COR-L47 (cell line): ENCODE measurements around the gene SEMA5B.

ENCODE experiments used
- DNase-seq: peaks from one replicate; lab custom pipeline; 2025; lab: John Stamatoyannopoulos, UW

The SEMA5B gene

DNA sequence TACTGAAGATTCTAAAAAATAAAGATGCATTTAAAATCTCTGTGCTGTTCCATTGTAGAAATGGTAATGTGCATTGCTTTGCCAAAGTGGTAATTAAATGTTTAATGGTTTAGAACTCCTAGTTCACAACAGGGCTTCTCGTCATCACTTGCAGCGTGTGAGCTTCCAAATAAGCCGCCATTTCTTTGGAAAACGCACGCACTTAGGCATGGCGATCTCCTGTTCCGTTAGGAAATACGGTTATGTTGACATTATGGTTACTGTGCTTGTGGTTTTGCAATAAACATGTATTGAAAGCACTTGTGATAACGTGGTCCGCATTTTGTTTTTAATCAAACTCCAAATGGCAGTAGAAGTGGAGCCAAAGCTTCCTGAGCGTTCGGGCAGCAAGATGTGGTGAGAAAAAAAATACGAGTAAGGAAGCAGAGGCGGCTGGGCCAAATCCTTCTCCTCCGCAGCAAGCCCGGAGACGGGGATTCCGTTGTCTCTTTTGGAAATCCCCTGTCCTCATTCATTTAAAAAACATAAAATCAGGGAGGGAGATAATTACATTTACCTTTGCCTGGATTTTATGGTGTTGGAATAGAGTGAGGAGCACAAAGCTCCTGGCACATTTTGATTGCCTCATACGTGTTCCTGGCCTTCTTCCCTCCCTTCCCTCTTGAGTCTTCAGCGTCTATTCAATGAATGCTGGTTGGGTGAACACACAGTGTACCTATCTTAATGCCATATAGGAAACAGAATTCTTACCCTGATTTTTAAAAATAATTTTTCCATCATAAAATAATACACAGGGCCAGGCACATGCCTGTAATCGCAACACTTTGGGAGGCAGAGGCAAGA, 135.2 kb downstream of the SEMA5B start:
- DNase-seq: no peak

DNA sequence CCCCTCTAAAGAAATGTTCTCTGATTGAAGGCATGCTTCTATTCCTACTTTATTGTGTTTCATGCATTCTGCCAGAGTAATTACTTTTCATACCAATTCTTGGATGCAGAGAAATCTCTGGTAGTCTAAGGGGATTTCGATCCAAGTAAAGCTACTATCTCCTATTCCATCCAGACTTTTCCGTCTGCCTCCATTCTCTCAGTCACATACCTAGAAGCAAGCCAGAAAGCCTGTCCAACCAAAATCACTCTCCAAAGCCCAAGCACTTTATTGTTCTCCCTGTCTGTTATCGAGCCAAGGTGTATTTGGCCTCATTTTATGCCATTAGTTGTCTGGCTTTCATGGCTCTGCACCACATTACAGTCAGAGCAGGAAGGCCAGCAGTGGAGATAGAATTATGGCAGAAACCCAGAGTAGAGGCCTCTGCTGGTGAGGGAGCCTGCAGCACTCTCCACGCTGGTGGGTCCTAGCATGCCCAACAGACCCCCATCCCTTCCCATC, 136.8 kb downstream of the SEMA5B start:
- no peak for DNase-seq

DNA sequence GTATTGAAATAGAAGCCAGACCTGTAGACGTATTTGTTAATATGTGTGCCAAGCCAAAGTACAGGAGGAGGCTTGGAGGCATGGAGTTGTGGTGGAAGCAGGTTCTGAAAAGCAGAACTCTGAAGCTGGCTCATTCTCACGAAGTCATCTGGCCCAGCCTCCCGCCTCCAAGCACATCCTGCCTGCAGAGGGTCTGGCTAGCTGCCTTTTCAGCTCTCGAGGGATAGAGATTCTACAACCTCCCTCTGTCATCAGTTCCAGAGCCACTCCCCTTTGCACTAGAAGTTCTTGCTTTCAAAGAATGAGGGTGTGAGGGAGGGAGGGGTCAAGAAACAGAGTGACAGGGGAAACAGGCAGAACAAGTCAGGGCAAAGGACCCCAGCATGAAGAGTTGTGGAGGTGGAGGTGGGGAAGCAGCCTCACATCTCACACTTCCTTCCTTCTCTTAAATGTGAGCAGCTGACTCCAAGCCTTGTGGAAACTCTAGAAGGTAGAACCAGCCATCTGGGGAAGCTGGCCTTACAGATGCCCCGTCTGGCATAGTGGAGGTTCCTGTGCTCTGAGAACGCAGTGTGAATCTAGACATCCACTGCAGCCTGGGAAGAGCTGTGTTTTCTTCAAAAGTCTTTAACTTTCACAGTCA, 137.4 kb downstream of the SEMA5B start:
- DNase-seq: no peak

DNA sequence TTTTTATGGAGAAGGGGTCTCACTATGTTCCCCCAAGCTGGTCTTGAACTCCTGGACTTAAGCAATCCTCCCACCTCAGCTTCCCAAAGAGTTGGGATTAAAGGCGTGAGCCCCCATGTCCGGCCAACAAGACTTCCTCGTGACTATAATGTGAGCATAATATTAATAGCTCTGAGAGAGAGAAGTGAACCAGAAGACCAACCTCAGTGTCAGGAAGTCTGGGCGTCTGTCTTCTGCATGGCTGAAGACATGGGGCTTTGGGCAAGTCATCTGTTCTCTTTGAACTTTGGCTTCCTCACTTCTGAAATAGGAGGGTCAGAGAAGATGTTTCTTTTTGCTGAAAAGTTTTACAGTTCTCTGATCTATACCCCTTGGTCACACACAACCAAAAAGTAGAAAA, 140.6 kb downstream of the SEMA5B start:
- no peak for DNase-seq

DNA sequence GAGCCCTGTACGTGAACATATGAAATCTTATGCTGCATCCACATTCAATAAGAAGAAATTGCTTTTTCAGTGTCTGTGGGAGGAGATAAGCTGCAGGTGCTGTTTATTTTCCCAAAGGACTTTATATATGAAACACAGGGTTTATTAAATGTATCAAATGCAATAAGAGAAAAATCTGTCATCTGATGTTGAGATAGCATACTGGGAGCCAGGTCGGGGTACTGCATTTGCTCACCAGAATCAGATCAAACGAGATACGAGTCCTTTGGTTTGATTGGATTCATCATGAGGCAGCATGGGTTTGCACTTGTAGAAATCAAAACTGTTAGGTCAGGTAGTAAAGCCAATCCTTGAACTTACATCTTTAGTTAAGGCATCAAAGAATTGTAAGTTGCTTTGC, 141.3 kb downstream of the SEMA5B start:
- DNase-seq: no peak

DNA sequence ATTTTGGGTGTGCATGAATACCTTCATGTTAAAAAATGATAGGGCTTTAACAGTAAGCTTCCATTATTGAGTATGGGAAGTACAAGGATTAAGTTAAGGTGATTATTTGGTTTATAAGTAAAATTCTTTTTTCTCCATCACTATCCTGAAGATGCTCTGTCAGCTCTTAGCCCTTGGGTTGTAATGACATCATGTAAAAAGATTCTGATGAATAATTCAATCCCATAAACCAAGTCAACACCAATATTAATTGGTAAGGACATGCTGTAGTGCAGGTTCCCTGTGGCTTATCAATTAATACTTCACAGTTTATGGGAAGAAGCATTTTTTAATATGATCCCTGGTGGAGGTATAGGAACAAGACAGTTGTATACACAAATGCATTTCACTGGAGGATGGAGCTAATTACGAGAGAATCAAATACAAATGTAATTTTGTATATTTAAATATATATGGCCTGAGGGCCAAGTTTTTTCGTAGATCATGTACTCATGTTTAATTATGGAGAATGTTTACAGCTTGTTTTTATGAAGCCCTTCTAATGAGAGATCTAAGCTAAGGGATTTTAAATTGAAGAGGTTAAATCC, 145.1 kb downstream of the SEMA5B start:
- no peak for DNase-seq

DNA sequence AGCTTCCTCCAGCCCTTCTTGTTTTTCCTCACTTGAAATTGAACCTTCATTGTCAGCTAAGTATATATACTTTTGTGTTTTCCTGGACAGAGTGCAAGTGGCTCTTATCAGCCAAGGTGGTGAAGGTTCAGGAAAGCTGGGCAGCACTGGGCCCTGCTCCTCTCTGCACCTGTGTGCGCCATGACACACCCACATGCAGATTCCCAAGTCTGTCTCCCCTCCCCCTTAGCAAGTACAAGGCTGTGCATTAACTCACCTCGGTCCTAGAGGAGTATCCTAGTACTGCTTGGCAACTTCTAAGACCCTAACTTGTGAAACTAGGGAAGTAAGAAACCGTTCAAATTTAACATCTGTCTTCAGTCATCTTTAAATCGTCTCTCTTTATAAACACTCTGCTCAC, 146.9 kb downstream of the SEMA5B start:
- no peak for DNase-seq

DNA sequence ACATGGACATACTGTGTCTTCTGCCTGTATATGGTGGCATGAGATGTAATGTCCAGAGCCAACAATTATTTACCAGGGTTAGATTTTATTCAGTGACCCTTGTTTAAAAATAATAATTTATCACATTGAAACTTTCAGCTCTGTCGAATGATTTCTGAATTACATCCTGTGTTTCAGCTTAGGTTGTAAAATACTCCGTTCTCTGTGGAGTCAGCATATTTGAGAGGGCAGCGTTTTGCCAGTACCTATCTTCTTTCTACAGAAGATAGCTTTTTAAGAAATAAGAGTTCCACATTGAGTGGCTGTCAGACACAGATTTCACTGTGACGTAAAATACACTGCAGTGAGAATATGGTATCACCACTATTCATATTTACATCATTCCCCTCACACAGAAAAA, 147.4 kb downstream of the SEMA5B start:
- DNase-seq: no peak

DNA sequence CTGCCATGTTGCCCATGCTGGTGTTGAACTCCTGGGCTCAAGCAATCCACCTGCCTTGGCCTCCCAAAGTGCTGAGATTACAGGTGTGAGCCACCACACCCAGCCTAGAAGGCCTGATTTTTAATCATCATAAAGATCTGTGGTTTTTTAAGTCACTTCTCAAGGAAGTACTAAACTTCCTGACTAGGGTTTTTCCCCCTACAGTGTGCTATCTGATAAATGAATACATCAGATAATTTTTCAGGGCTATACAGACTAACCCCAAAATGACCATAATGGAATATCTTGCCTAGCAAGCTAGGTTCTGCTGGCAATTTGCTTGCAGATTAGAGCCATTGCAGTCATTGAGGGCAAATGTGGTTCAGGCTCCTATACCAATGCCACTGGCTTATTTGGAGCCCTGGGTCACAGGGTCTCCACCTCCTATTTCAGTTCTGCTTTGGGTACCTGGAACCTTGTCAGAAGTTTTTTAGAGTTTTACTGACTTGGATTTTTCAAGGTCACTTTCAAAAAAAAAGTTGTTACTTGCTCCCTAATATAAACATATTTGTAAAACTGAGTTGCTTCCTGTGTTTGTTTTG, 151.9 kb downstream of the SEMA5B start:
- DNase-seq: no peak

DNA sequence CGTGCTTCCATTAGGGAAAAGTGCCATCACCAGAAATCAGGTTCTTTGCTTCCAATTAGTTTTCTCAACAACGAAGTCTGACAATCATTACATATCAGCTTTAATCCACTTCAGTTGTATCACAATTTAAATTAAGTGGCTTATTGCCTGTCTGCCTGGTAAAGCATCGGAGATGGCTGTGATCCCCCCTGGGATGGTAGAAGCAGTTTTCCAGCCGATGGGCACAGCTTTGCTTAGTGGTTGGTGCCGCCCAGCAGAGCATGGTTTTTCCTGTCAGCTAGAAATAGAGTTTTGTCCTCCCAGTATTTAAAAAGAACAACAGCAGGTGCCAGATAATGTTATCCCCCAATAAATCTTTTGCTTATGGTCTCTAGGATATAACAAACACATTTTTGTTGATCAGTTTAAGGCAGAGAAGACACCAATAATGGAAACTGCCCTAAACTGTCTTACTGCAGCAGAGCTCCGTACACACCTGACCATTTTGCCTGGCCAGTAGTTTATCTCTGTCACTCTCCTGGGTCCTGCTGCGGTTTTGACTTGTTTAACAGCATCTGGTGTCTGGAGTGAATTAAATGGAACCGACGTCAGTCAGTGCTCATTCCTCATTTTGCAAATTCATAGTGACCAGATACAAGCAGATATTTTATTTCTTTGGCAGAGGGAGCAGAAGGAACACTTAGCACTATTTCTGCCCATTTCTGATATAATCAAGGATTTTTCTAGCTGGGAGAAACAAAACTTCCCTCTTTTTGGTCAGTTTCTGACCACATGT, 153.6 kb downstream of the SEMA5B start:
- no peak for DNase-seq

DNA sequence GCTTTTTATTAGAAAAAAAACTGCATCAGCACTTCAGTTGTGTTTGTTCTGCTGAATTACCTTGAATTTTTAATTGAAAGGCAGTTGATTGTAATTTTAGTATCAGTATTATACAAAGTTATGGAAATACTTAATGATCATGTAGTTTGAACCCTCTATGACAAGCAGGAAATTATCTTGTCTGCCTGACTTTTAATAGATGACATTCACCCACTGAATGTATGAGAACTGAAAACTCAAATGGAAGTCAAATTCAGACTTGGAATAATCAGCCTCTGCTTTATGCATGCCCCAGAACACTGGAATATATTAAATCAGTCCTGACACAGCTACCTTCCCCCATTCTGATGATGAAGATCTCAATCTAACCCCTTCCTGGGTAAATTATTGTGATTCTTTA, 159.2 kb downstream of the SEMA5B start:
- DNase-seq: no peak

DNA sequence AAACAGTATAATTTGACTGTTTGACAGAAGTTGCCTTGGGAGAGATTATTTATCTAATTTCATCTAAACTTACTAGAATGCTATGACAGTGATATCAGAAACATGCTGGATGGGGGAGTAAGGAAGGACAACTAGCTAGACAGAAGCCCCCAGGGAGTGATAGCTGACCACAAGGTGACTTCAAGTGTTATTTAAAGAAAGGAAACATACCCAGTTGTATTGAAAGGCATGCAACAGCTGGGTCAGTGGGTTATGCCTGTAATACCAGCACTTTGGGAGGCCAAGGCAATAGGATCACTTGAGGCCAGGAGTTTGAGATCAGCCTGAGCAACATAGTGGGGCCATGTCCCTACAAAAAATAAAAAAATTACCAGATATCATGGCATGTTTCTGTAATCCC, 163.1 kb downstream of the SEMA5B start:
- no peak for DNase-seq

DNA sequence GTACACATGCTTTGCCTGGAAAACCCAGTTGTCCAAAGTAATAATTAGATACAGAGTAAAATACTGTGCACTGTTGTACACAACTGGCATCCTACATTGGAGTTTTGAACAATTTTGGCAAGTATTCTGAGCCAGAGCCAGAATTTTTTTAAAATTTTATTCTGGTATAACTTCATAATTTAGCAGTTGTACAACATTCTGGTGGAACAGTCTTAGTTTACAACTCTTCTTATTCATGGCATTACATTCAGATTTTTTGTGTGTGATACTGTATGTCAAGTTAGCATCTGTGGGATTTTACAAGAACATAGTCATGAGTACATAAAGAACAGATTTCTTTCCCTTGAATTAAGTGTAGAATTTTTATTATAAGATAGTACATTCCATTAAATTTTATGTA, 165.2 kb downstream of the SEMA5B start:
- DNase-seq: no peak
